GM12878 (cell line): Measurements from ENCODE around the gene TACC3. TPM values are rescaled to one million over a fixed set of nuclear protein-coding genes. Genes with fewer than 3 reads are reported as not detected.

Source experiments
- BCLAF1 ChIP-seq: fragments of 450-650 bp; IDR thresholded peaks from 2 replicates; pipeline ENCODE4 v1.6.1; 2017; ENCODE audit warnings: antibody characterized with exemption, mild to moderate bottlenecking, moderate library complexity
- BHLHE40 ChIP-seq, 2 experiments: fragments of 450-650 bp in 1 of 2; IDR thresholded peaks; 2 replicates each; pipeline ENCODE4 v1.6.1; 2011 to 2017; ENCODE audit warnings: low read depth in 2 of 2, borderline replicate concordance in 1 of 2, improper control_type of control experiment in 1 of 2, low read length in 1 of 2, mild to moderate bottlenecking in 1 of 2
- E2F4 ChIP-seq: IDR thresholded peaks from 2 replicates; pipeline ENCODE4 v1.6.1; 2012; ENCODE audit warnings: low read depth, low read length, improper control_type of control experiment
- HSF1 ChIP-seq: fragments of 150-350 bp; IDR thresholded peaks from 2 replicates; pipeline ENCODE4 v1.6.1; 2014; ENCODE audit warnings: mild to moderate bottlenecking, low read depth, low read length
- IRF4 ChIP-seq: IDR thresholded peaks from 2 replicates; pipeline ENCODE4 v1.6.1; 2011; ENCODE audit warnings: low read depth, low read length
- JUNB ChIP-seq: IDR thresholded peaks from 2 replicates; pipeline ENCODE4 v1.6.1; 2016; ENCODE audit warnings: antibody characterized with exemption, mild to moderate bottlenecking
- KDM1A ChIP-seq: fragments of 200-600 bp; sonication (generic); IDR thresholded peaks from 2 replicates; pipeline ENCODE4 v1.6.1; 2016; ENCODE audit warnings: borderline replicate concordance
- MYC ChIP-seq: IDR thresholded peaks from 2 replicates; pipeline ENCODE4 v1.6.1; 2011; ENCODE audit warnings: mild to moderate bottlenecking, low read length, moderate library complexity, inconsistent platforms; ENCODE audit not compliant: insufficient read depth, insufficient replicate concordance, insufficient read length, severe bottlenecking
- NFXL1 ChIP-seq: fragments of 450-650 bp; IDR thresholded peaks from 2 replicates; pipeline ENCODE4 v1.6.1; 2017; ENCODE audit warnings: antibody characterized with exemption, mild to moderate bottlenecking, borderline replicate concordance
- NR2C1 ChIP-seq: fragments of 450-650 bp; IDR thresholded peaks from 2 replicates; pipeline ENCODE4 v1.6.1; 2017; ENCODE audit warnings: antibody characterized with exemption, mild to moderate bottlenecking, moderate library complexity
- PBX3 ChIP-seq: IDR thresholded peaks from 2 replicates; pipeline ENCODE4 v1.6.1; 2011; ENCODE audit warnings: mild to moderate bottlenecking, low read depth, low read length, moderate library complexity; ENCODE audit not compliant: insufficient replicate concordance
- PML ChIP-seq: IDR thresholded peaks from 2 replicates; pipeline ENCODE4 v1.6.1; 2012; ENCODE audit warnings: low read length, inconsistent platforms
- POLR2A ChIP-seq: IDR thresholded peaks from 2 replicates; pipeline ENCODE4 v1.6.1; 2011; ENCODE audit warnings: low read depth, mild to moderate bottlenecking, low read length
- RB1 ChIP-seq: fragments of 450-650 bp; formaldehyde crosslinking; IDR thresholded peaks from 2 replicates; pipeline ENCODE4 v1.6.1; 2017; ENCODE audit warnings: mild to moderate bottlenecking, borderline replicate concordance
- RBBP5 ChIP-seq: fragments of 200-600 bp; sonication (generic); conservative IDR thresholded peaks from 2 replicates; pipeline ENCODE4 v1.6.1; 2016
- SP1 ChIP-seq: IDR thresholded peaks from one replicate; pipeline ENCODE4 v1.6.1; 2011; ENCODE audit warnings: low read depth, low read length
- SPI1 ChIP-seq: IDR thresholded peaks from 2 replicates; pipeline ENCODE4 v1.6.1; 2011; ENCODE audit warnings: low read depth, mild to moderate bottlenecking, low read length, moderate library complexity, borderline replicate concordance; ENCODE audit not compliant: insufficient read depth
- SUPT20H ChIP-seq: IDR thresholded peaks from 2 replicates; pipeline ENCODE4 v1.6.1; 2011; ENCODE audit warnings: low read depth, mild to moderate bottlenecking, low read length, moderate library complexity, borderline replicate concordance; ENCODE audit not compliant: control insufficient read depth
- TAF1 ChIP-seq: IDR thresholded peaks from 2 replicates; pipeline ENCODE4 v1.6.1; 2011; ENCODE audit warnings: mild to moderate bottlenecking, low read depth, low read length, borderline replicate concordance
- TARDBP ChIP-seq: IDR thresholded peaks from 2 replicates; pipeline ENCODE4 v1.6.1; 2016; ENCODE audit warnings: borderline replicate concordance
- TBL1XR1 ChIP-seq: IDR thresholded peaks from 2 replicates; pipeline ENCODE4 v1.6.1; 2012; ENCODE audit warnings: low read depth, low read length, improper control_type of control experiment
- TCF12 ChIP-seq: IDR thresholded peaks from 2 replicates; pipeline ENCODE4 v1.6.1; 2011; ENCODE audit warnings: low read depth, mild to moderate bottlenecking, low read length
- USF2 ChIP-seq: IDR thresholded peaks from 2 replicates; pipeline ENCODE4 v1.6.1; 2011; ENCODE audit warnings: low read depth, low read length, improper control_type of control experiment, borderline replicate concordance
- polyA plus RNA-seq, 11 experiments: library from polyadenylated mRNA; depleted of rRNA in 4 of 11; unstranded in 6 of 11; stranded (reverse) in 5 of 11; fragments of >200 nt; fragmentation: Nextera tagmentation in 4 of 11; fragmentation: Illumina TruSeq in 1 of 11; extraction: Ambion mirVana in 4 of 11; extraction: Trizol in 1 of 11; gene quantifications; 1 replicate in 1 of 11; 2 replicates in 10 of 11; pipeline versions ENCODE4 v1.2.1 to v1.2.3, GENCODE V29; 2011 to 2016; ENCODE audit warnings: inconsistent platforms in 2 of 11, missing spikeins in 2 of 11, low read depth in 1 of 11
- total RNA-seq, 4 experiments: library from RNA; depleted of rRNA in 3 of 4; stranded (reverse); fragments of >200 nt in 3 of 4; fragmentation: Illumina TruSeq in 1 of 4; extraction: Trizol in 1 of 4; gene quantifications; 2 replicates each; pipeline versions ENCODE4 v1.2.1 to v1.2.3, GENCODE V29; 2013 to 2021

The TACC3 gene
- total and polyA plus RNA-seq, 10 of the 15 experiments (the other 5 are each of a cell fraction or from before 2014, with no cell fraction given), result 2.8 to 121 (median 73.3) TPM

GRCh38 chr4:1721003-1721665 is at the start of gene TACC3, which contains the start of gene TMEM129 (continued):
- TF ChIP-seq MYC (no peak), TCF12 (peak; percentile 75; the same call in 1 of the 2 replicates), RB1 (no peak), SUPT20H (no peak), NFXL1 (no peak), NR2C1 (peak; percentile 96), IRF4 (no peak), POLR2A (no peak), KDM1A (no peak), RBBP5 (no peak), SPI1 (no peak), BCLAF1 (no peak), SP1 (peak; percentile 76), USF2 (no peak), JUNB (no peak), HSF1 (no peak), TBL1XR1 (0 out of 2 replicates have a peak, but pooled peaks have one; percentile 38), E2F4 (peak; percentile 93), TAF1 (0 out of 2 replicates have a peak, but pooled peaks have one; percentile 23), PBX3 (no peak), TARDBP (peak; percentile 78; the same call in 1 of the 2 replicates), BHLHE40 (IDR thresholded peaks at IDR 0.05; ENCODE audit: borderline replicate concordance in 1 of 2, low read depth in 2 of 2, low read length in 1 of 2) (peak in 1 of 2 experiments; percentile 63; a peak in 1 of 4 replicates), PML (no peak)
